ENCODE measurements around the gene KLF16.

The KLF16 gene

DNA sequence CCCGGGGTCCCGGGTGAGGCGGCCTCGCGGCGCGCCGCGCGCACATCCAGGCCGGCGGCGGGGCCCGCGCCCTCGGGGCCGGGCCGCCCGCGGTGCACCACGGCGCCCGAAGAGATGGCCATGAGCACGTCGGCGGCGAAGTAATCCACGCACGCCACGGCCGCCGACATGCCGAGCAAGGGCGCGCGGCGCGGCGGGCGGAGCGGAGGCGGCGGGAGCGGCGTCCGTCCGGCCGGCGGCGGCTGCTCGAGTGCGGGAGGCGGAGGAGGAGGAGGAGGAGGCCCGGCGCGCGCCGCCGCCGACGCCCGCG, at the start of gene KLF16:
Gene KLF16 (minus strand): TSS at position 252 of the 310 bp plus-strand sequence. CDS start 82 bp downstream, at position 170.
- no peak for DNase-seq (ENCODE audit: low read depth)
- TF ChIP-seq, protein P1, sequence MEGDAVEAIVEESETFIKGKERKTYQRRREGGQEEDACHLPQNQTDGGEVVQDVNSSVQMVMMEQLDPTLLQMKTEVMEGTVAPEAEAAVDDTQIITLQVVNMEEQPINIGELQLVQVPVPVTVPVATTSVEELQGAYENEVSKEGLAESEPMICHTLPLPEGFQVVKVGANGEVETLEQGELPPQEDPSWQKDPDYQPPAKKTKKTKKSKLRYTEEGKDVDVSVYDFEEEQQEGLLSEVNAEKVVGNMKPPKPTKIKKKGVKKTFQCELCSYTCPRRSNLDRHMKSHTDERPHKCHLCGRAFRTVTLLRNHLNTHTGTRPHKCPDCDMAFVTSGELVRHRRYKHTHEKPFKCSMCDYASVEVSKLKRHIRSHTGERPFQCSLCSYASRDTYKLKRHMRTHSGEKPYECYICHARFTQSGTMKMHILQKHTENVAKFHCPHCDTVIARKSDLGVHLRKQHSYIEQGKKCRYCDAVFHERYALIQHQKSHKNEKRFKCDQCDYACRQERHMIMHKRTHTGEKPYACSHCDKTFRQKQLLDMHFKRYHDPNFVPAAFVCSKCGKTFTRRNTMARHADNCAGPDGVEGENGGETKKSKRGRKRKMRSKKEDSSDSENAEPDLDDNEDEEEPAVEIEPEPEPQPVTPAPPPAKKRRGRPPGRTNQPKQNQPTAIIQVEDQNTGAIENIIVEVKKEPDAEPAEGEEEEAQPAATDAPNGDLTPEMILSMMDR (IDR thresholded peaks at IDR 0.05; ENCODE audit: low read depth, low read length, missing control alignments) = no peak
- peak within 1 kb of the TSS; percentile 81 for H3K4me3 ChIP-seq (ENCODE audit: low read depth, low read length)

DNA sequence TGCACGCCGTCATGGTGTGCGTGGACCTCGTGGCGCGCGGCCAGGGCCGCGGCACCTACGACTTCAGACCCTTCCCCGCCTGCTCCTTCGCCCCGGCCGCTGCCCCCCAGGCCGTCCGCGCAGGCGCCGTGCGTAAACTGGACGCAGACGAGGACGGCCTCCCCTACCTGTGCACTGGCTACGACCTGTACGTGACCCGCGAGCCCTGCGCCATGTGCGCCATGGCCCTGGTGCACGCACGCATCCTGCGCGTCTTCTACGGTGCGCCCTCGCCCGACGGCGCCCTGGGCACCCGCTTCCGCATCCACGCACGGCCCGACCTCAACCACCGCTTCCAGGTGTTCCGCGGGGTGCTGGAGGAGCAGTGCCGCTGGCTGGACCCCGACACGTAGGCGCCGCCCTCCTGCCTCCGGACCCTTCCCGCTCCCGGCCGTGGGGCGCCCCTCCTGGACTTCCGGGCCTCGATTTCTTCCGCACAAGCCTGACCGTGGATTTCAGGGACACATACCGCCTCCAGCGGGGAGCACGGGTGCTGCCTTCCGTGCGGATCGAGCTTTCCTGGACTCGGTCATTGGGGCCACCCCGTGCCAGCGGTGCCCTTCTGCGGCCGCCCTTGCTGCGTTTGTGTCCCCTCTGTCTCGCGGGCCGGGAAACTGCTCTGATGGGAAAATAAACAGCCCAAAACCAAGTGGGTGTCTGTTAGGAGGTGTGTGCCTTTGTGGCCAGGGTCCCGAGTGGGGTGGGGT, 49.6 kb upstream of the KLF16 start:
- TF ChIP-seq, protein P1 (IDR thresholded peaks at IDR 0.05; ENCODE audit: low read depth, low read length, missing control alignments) = no peak
- no peak for DNase-seq (ENCODE audit: low read depth)
- no peak overlapping the region for H3K4me3 ChIP-seq (ENCODE audit: low read depth, low read length)

DNA sequence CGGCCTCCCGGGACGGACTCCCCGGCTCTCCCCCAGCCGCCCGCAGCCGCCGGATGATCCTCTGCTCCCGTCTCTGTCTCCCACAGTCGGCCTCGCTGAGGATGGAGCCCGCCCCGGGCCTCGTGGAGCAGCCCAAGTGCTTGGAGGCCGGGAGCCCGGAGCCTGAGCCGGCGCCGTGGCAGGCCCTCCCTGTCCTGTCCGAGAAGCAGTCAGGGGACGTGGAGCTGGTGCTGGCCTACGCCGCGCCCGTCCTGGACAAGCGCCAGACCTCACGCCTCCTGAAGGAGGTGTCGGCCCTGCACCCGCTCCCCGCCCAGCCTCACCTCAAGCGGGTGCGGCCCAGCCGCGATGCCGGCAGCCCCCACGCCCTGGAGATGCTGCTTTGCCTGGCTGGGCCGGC, 48.6 kb upstream of the KLF16 start:
- no peak overlapping the region for H3K4me3 ChIP-seq (ENCODE audit: low read depth, low read length)
- TF ChIP-seq, protein P1 (IDR thresholded peaks at IDR 0.05; ENCODE audit: low read depth, low read length, missing control alignments) = no peak
- DNase-seq (ENCODE audit: low read depth) = no peak

DNA sequence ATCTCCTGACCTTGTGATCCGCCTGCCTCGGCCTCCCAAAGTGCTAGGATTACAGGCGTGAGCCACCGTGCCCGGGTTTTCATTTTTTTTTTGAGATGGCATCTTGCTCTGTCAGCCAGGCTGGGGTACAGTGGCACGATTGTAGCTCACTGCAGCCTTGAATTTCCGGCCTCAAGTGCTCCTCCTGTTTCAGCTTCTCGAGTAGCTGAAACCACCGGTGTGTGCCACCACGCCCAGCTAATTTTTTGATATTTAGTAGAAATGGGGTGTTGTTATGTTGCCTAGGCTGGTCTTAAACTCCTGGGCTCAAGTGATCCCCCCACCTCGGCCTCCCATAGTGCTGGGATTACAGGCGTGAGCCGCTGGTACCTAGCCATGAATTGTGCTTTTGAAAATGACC, 47.7 kb upstream of the KLF16 start:
- DNase-seq (ENCODE audit: low read depth) = no peak
- no peak overlapping the region for H3K4me3 ChIP-seq (ENCODE audit: low read depth, low read length)
- TF ChIP-seq, protein P1 (IDR thresholded peaks at IDR 0.05; ENCODE audit: low read depth, low read length, missing control alignments) = no peak

DNA sequence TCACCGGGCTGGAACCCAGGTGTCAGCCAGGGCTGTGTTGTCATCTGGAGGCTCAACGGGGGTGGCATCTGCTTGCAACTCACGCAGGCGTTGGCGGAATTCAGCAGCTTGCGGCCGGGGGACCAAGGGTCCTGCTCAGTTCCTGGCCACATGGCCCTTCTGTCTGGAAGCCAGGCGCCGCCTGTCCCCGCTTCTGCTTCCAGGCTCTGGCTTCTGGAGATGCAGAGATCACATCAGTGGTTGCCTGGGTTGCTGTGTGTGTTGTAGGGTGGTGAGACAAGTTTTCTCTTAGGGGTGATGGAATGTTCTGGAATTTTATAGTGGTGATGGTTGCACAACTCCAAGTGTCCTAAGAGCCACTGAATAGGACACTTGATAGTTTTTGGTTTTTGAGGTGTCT, 46.8 kb upstream of the KLF16 start:
- DNase-seq (ENCODE audit: low read depth) = no peak
- H3K4me3 ChIP-seq (ENCODE audit: low read depth, low read length) = no peak overlapping the region
- TF ChIP-seq, protein P1 (IDR thresholded peaks at IDR 0.05; ENCODE audit: low read depth, low read length, missing control alignments) = no peak

DNA sequence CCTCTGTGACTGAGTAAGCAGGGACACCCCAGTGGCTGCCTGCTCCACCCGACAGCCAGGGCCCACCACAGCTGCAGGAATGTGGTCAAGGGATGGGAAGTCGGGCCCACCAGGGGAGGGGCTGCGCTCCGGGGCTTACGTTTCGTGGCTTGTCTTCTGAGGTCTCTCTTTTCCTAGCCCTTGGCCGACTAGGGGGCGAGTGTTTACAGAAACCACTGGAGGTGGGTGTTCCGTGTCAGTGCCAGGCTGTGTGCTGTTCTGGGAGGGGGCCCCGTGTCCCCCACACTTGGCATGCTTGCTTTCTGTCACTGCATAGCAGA, 46.3 kb upstream of the KLF16 start:
- no peak for DNase-seq (ENCODE audit: low read depth)
- TF ChIP-seq, protein P1 (IDR thresholded peaks at IDR 0.05; ENCODE audit: low read depth, low read length, missing control alignments) = no peak
- H3K4me3 ChIP-seq (ENCODE audit: low read depth, low read length) = no peak overlapping the region

DNA sequence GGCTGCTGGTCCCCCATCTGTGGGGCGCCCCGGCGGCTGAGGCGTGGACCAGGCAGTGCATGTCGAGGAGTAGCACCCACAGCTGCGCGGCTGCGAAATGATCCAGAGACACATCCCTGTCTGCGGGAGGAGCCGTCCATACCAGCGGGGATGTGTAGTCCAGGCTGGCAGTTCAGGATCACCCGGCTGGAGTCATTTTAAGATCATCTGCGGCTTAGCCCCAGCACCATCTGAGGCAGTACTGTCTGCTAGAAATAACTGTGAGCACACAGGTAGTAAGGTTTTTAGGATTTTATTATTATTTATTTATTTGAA, 44.9 kb upstream of the KLF16 start:
- H3K4me3 ChIP-seq (ENCODE audit: low read depth, low read length) = no peak overlapping the region
- DNase-seq (ENCODE audit: low read depth) = no peak

More for the DNA sequence above, 44.9 kb upstream of the KLF16 start:
- TF ChIP-seq, protein P1 (IDR thresholded peaks at IDR 0.05; ENCODE audit: low read depth, low read length, missing control alignments) = no peak
